Measurements from ENCODE around the gene RNF123. TPM values are rescaled to one million over a fixed set of nuclear protein-coding genes. Genes with fewer than 3 reads are reported as not detected.

RNF123 gene
- total RNA-seq, 1 experiment from 2014 or later = 23.1 TPM

GRCh38 chr3:49759226-49759625 is 69.9 kb downstream of the RNF123 start:
- TF ChIP-seq POLR2AphosphoS5 (IDR thresholded peaks at IDR 0.05; ENCODE audit: low read depth, low read length) = no peak
- TF ChIP-seq TCF7L2 (IDR thresholded peaks at IDR 0.05; ENCODE audit: low read depth, low read length) = no peak
- no peak for TF ChIP-seq SIN3A (IDR thresholded peaks at IDR 0.05; ENCODE audit: borderline replicate concordance, insufficient read depth, low read depth, low read length)
- TF ChIP-seq, protein P1, sequence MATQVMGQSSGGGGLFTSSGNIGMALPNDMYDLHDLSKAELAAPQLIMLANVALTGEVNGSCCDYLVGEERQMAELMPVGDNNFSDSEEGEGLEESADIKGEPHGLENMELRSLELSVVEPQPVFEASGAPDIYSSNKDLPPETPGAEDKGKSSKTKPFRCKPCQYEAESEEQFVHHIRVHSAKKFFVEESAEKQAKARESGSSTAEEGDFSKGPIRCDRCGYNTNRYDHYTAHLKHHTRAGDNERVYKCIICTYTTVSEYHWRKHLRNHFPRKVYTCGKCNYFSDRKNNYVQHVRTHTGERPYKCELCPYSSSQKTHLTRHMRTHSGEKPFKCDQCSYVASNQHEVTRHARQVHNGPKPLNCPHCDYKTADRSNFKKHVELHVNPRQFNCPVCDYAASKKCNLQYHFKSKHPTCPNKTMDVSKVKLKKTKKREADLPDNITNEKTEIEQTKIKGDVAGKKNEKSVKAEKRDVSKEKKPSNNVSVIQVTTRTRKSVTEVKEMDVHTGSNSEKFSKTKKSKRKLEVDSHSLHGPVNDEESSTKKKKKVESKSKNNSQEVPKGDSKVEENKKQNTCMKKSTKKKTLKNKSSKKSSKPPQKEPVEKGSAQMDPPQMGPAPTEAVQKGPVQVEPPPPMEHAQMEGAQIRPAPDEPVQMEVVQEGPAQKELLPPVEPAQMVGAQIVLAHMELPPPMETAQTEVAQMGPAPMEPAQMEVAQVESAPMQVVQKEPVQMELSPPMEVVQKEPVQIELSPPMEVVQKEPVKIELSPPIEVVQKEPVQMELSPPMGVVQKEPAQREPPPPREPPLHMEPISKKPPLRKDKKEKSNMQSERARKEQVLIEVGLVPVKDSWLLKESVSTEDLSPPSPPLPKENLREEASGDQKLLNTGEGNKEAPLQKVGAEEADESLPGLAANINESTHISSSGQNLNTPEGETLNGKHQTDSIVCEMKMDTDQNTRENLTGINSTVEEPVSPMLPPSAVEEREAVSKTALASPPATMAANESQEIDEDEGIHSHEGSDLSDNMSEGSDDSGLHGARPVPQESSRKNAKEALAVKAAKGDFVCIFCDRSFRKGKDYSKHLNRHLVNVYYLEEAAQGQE (IDR thresholded peaks at IDR 0.05; ENCODE audit: insufficient read depth in 1 of 2, low read depth in 2 of 2, low read length in 1 of 2) = no peak
- TF ChIP-seq, protein P2, sequence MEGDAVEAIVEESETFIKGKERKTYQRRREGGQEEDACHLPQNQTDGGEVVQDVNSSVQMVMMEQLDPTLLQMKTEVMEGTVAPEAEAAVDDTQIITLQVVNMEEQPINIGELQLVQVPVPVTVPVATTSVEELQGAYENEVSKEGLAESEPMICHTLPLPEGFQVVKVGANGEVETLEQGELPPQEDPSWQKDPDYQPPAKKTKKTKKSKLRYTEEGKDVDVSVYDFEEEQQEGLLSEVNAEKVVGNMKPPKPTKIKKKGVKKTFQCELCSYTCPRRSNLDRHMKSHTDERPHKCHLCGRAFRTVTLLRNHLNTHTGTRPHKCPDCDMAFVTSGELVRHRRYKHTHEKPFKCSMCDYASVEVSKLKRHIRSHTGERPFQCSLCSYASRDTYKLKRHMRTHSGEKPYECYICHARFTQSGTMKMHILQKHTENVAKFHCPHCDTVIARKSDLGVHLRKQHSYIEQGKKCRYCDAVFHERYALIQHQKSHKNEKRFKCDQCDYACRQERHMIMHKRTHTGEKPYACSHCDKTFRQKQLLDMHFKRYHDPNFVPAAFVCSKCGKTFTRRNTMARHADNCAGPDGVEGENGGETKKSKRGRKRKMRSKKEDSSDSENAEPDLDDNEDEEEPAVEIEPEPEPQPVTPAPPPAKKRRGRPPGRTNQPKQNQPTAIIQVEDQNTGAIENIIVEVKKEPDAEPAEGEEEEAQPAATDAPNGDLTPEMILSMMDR (IDR thresholded peaks at IDR 0.05) = no peak
- Histone ChIP-seq H3K27ac (ENCODE audit: low read length) (no peak overlapping the region), H3K4me3 (ENCODE audit: low read depth in 2 of 2, low read length in 2 of 2) (no peak overlapping the region), H3K27me3 (ENCODE audit: control insufficient read depth, insufficient read depth, low read length) (no peaks in the 10 kb centered on the region), H3K9me3 (ENCODE audit: control insufficient read depth, insufficient read depth, low read depth, low read length) (no peaks in the 10 kb centered on the region), H3K4me1 (ENCODE audit: control insufficient read depth, insufficient read depth, low read length) (no peaks in the 10 kb centered on the region), H3K36me3 (ENCODE audit: control insufficient read depth, insufficient read depth, low read length) (no peaks in the 10 kb centered on the region)
- intact Hi-C loops (cut with micrococcal nuclease; ENCODE audit: unreplicated experiment) (no loop called here), in situ Hi-C loops (cut with HindIII; ENCODE audit: low pct_unique_long_range_greater_than_20kb, low sequenced_read_pairs) (no loop called here)
- DNase-seq (ENCODE audit: low read depth, low spot score) (no peak), ATAC-seq (no peak)
- BruUV-seq (replicated peaks) = TSS peak; percentile 53
- ChIA-PET POLR2A (no interaction called here), CTCF (no interaction called here)

GRCh38 chr3:49761661-49762060 is 72.3 kb downstream of the RNF123 start:
- intact Hi-C loops (cut with micrococcal nuclease; ENCODE audit: unreplicated experiment) (no loop called here), in situ Hi-C loops (cut with HindIII; ENCODE audit: low pct_unique_long_range_greater_than_20kb, low sequenced_read_pairs) (no loop called here)
- Histone ChIP-seq H3K27ac (ENCODE audit: low read length) (no peak overlapping the region), H3K9me3 (ENCODE audit: control insufficient read depth, insufficient read depth, low read depth, low read length) (no peaks in the 10 kb centered on the region), H3K36me3 (ENCODE audit: control insufficient read depth, insufficient read depth, low read length) (no peaks in the 10 kb centered on the region), H3K27me3 (ENCODE audit: control insufficient read depth, insufficient read depth, low read length) (no peaks in the 10 kb centered on the region), H3K4me3 (ENCODE audit: low read depth in 2 of 2, low read length in 2 of 2) (no peak overlapping the region), H3K4me1 (ENCODE audit: control insufficient read depth, insufficient read depth, low read length) (no peaks in the 10 kb centered on the region)
- DNase-seq (ENCODE audit: low read depth, low spot score) (no peak), ATAC-seq (no peak)
- no peak for TF ChIP-seq POLR2AphosphoS5 (IDR thresholded peaks at IDR 0.05; ENCODE audit: low read depth, low read length)
- TF ChIP-seq, protein P2 (IDR thresholded peaks at IDR 0.05) = no peak
- TF ChIP-seq, protein P1 (IDR thresholded peaks at IDR 0.05; ENCODE audit: insufficient read depth in 1 of 2, low read depth in 2 of 2, low read length in 1 of 2) = no peak
- no peak for TF ChIP-seq TCF7L2 (IDR thresholded peaks at IDR 0.05; ENCODE audit: low read depth, low read length)
- no peak for TF ChIP-seq SIN3A (IDR thresholded peaks at IDR 0.05; ENCODE audit: borderline replicate concordance, insufficient read depth, low read depth, low read length)
- POLR2A ChIA-PET = no interaction called here
- CTCF ChIA-PET = no interaction called here
- BruUV-seq (replicated peaks) = no TSS peak

Measured in Panc1 (cell line).